Activated gamma-delta T cell (primary cell): ENCODE data around the gene PLD5.
"Not testable (repeated sequence)": the region's sequence is repeated elsewhere in the genome, so short reads cannot be mapped to it uniquely, and the experiment has no call there.

Source experiments
- DNase-seq: peaks from one replicate; lab custom pipeline; 2025; lab: John Stamatoyannopoulos, UW

PLD5 gene

DNA sequence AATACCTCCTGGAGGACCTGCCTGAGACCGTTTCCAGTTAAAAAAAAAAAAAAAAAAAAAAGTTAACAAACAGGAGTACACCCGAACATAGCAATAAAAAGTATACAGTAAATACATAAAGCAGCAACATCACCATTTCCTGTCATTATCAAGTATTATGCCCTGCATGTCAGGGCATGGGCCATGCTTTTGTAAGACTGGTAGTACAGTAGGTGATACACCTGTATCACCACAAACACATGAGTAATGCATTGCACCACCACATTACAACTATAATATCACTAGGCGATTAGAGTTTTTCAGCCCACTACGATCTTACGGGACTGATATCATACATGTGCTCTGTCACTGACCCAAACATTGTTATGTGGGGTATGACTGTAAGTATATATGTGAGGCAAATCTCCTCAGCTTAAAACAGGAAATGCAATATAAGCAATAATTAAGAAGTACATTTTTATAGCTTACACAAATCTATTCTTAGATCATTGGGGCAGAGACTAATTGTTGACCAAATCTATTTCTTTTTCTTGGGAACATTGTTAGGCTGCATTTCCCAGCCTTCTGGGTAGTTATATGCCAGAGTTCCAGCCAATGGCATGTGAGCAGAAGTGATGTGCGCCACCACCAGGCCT is 98.1 kb downstream of the PLD5 start:
- DNase-seq, result no peak

- DNase-seq, result no peak
Measured at GRCh38 chr1:242425232-242425631, 99.3 kb downstream of the PLD5 start.

GRCh38 chr1:242416657-242417056 is 107.8 kb downstream of the PLD5 start:
- no peak for DNase-seq

DNA sequence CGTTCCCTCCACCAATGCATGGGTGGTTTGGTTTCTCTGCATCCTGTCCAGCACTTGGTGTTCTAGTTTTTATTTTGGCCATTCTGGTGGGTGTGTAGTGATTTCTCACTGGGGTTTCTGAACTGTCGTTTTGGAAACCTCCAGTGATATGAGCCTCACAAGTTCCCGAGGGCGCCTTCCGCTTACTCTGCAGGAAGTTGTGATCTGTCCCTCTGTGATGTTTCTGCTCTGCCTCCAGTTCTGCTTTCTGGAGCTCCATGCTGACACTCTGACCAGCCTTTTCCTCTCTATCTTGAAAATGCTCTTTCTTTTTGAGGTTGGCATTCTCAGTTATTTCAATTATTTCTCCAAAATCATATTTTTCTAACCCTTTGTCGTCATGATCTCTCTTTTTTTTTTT is 111.6 kb downstream of the PLD5 start:
- DNase-seq, result no peak

DNA sequence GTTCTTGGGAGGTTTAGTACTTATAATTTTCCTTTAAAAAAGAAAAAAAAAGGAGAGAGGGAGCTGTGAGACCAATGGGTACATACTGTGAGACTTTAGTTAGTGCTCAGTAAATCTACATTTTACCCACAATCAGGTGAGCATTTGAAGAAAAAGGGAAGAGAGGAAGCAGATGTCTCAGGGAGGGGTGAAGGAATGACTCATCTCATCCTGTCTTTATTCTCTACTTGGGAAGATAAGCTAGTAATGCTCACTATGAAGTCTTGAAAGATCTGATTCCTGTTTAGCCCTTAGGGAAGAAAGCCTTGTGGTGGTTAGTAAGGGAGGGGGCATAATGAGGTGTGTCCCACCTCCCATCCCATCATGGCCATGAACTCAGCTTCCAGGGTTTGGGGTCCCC is 112.6 kb downstream of the PLD5 start:
- no peak for DNase-seq

DNA sequence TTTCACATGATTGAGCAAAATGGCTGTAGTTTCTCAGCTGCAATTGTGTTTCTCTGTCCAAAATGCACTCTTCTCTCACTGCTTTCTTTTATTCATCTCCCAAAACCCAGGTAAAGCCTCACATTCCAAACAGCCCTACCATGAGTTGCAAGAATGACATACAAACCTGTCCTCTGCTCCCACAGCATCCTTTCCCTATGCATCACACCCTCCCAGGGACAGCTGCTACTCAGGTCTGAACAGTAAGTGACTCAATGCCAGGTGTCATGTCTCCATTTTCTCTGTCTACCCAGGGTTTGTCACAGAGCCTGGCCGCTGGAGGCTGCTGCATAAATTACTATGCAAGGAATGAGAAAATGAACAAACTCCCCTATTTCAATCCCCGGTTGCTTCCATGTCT is 118.5 kb downstream of the PLD5 start:
- no peak for DNase-seq

DNA sequence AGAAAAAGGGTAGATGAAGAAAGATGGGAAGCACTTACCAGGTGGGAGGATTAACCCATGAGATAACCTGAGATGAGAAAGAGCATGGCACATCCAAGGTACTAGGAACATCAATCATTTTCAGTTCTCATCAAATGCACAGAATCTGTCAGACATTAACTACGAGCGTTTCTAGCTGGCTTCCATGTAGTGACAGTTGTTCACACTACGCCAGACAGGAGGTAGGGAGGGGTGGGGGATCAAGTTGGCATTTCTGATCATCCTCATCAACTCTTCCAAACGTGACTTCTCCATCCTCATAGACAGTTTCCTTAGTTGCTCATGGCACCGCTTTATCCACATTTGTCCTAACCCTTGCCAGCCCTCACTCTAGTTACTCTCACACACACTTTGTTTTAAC is 120.2 kb downstream of the PLD5 start:
- DNase-seq, result no peak

DNA sequence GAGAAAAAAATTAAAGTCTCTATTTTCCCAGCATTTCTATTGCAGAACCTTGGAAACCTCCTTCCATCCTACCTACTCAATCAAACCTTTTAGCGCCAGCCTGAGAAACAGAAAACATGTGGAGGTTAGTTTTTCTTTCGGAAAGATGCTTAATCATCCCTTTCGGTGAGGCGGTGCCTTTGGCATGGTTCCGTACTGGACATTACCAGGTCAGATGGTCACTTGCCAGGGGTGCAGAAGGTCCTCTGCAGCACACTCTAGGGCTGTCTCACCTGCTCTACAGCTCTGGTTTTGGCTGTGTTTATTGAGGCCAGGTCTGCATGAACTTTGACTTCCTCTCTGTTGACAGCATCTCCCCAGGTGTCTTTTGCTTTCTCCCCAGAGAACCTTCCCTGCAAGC is 121.5 kb downstream of the PLD5 start:
- no peak for DNase-seq

DNA sequence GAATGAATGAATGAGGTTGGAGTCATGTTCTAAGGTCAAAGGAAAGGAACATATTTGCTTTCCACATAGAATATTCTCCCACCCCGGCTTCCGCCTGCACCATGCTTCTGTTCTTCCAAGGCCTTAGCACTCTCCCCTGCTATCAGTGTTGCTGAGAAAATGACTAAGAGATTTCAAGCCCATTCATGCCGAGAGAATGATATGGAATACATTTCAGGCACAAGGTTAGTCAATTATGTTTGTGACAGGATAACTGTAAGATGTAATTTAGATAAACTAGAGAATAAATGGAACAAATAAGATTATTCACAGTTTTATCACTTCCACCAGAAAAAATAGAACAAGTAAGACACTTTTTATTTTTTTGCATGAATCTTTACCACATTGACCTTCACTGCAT is 122.6 kb downstream of the PLD5 start:
- no peak for DNase-seq

DNA sequence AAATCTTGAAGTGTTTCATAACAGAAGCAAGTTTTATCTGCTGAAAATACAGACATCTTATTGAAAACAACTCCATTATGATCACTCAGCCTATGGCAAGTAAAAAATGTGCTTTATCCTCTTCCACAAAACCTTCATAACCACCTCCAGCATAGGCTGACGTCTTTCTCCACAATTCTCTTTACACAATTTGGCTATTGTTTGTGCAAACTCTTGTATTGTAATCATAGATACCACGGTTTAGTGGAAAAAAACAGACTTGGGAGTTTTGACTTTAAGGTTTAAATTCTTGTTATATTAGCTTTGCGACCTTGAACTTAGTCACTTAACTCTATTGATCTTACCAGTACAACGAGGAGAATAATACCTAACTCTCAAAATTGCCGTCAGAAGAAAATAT is 126.1 kb downstream of the PLD5 start:
- no peak for DNase-seq

DNA sequence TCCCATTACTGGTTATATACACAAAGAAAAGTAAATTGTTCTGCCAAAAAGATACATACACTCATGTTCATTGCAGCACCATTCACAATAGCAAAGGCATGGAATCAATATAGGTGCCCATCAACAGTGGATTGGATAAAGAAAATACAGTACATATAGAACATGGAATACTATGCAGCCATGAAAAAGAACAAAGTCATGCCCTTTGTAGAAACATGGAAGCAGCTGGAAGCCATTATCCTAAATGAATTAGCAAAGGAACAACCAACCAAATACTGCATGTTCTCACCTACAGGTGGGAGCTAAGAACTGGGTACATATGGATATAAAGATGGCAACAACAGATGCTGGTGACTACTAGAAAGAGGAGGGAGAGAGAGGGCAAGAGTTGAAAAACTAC is 132.6 kb downstream of the PLD5 start:
- DNase-seq, result no peak

DNA sequence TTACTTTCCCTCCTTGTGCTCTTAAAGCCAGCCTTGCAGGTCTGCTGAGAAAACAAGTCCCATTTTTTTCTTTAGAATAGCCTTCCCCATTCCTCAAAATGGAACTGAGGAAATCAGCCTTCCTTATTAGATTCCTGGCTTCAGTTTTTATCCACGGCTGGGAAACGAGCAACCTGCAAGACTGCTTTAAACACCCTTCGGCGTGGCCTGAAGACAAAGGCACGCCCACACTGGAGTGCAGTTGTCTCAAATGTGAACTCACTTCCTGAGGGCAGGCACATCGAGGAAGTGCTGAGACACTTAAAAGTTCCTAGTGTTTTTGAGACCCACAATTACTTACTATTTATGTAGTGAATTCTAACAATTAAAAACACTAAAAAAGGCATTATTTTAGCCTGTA is 148.4 kb downstream of the PLD5 start:
- DNase-seq, result not testable (repeated sequence)

DNA sequence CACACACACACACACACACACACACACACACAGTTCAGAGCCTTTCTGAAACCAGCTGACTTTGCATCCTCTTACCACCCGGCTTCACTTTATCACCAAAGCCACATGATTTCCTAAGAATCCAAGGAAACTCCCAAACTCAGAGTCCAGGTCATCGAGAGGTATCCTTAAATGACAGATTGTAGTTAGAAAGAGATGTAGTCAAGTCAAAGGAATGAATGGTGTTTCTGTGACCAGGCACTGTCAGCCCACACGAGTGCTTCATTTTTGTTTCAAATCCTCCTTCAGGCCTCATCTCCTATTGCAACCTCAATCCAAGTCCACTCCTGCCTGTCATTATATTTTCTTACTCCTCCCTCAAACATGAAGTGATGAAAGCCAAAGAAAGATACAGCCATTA is 174.1 kb downstream of the PLD5 start:
- not testable (repeated sequence) for DNase-seq

DNA sequence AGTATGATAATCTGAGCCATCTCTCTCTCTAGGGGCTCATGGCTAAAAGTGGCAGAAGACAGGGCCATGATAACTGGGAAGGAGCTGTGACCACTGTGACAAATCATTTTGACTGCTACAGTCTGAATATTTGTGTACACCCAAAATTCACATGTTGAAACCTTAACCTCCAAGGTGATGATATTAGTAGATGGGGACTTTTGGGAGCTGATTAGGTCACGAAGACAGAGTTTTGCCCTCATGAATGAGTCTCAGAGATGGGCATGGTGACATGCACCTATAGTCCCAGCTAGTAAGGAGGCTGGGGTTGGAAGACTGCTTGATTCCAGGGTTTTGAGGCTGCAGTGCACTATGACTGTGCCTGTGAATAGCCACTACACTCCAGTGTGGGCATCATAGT is 174.9 kb downstream of the PLD5 start:
- DNase-seq, result no peak

- not testable (repeated sequence) for DNase-seq
Measured at GRCh38 chr1:242330865-242331264, 193.6 kb downstream of the PLD5 start.

DNA sequence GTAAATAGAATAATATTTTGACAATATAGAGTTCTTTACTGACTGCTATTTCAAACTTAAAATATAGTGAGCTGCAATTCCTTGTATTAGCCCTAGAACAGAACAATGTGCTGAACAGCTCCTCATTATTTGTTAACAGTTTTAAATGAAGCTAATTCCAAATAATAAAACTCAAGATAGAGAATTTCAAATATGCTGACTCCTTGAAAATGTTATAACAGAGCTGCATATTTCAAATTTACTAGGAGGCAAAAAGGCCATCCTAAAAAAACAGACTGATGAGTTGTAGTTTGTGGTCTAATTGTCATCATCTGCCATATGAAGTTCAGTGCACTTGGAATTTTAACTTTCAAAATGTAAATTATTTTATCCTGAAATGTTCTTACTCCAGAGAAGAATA is 197.1 kb downstream of the PLD5 start:
- not testable (repeated sequence) for DNase-seq

DNA sequence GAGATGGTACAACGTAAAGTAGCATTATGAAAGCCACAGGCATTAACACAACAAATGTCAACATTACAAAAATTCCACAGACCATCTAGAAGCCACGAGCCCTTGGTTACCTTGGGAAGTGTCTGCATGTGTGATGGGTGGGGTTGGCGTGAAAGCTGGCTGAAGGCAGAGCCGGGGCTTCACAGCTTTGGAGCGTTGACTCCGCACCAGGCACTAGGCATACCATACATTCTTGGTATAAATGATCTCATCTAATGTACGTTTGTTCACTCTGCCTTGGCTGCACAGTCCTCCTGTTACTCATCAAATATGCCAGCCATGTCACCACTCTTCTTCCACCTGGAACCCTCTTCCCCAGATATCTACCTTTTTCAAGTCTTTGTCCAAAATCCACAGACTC is 202.5 kb downstream of the PLD5 start:
- DNase-seq, result not testable (repeated sequence)

DNA sequence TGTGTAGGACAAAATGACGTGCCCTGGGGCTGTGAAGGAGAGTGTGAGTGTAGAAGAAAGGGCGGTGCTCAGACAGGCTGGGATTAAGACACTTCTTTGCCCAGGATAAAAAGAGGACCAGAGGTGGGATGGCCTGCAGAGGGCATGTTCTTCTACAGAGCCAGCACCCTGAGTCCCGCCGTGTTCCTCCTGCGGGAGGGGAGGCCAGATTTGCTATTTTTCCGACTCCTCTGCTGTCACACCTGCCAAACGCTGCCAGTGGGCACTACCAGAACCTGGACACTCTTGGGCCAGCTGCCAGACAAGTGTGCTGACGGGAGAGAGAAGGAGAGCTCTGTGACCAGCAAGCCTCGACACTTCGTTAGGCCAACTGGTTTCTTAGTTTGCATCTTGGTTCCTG is 206.4 kb downstream of the PLD5 start:
- DNase-seq, result no peak

DNA sequence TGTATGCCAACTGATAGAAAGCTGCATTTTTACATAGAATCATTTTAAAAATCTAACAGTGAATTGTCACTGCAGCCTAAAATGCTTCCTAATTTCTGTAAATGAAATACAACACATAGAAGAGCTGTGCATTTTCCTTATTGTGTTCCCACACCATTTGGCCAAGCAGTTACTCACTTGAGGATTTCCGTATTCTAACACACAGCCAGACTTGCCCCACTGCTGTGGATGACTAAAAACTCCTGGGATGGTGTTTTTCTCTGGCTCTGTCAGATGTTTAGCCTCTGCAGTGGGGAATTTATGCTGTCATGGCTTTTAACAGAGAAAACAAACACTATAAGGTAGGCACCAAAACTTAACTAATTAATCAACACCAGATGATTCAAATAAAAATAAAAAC is 209.6 kb downstream of the PLD5 start:
- not testable (repeated sequence) for DNase-seq

DNA sequence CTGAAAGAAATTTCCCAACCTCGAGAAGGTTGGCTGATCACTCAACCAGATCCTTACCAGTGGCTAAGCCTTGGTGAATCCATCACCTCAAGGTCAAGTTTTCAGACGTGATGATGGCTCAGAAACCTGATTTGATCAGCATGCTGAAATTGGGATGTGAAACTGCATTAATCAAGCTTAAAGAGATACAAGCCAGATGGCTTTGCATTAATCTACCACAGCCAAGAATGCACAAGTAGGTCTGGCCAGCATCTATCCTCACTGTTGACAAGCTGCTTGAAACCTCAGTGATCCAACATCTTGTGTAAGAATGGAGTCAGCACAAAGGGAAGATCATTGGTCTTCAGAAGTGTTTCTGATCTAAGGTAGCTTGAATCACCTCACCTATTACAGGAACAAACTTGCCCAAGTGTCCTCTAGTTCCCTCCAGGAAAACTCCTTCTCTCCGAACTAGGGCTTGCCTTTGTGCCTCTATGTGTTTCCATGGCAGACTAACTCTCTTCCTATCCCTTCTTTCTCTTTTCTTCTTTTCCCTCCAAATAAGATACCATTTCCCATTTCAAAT is 210.3 kb downstream of the PLD5 start:
- DNase-seq, result not testable (repeated sequence)

GRCh38 chr1:242308681-242309080 is 215.8 kb downstream of the PLD5 start:
- not testable (repeated sequence) for DNase-seq

DNA sequence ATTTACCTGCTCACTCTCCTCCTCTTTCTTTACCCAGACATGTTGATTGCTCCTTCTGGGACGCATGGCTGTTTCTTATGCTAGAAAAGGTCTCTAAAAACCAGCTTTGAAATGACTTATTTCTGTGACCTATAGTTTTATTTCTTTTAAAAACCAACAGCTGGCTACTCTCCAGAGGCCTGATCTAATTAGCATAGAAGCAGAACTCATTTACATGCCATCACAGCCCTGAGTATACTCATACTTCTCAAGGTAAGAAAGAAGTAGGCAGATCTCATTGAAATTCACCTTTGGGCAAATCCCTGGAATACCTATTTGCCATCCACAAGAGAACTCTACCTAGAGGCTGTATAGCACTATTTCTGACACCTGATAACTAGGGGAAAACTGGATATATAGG is 230.7 kb downstream of the PLD5 start:
- not testable (repeated sequence) for DNase-seq

DNA sequence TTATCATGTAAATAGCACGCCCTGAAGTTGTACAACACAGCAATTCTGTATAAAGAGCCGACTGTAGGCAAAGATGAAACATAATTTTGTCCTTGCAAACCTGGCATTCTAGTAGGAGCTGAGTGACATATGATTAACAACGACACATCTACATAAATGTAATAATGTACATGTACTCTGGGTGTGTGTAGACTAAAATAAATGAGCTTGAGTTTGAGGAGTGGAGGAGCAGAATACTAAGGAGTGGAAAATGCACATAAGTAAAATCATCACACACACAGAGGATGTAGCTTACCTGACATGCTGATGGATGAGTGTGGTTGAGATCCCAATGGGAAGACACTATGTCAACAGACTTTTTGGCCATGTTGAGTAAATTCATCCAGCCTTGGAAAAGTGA is 236.4 kb downstream of the PLD5 start:
- DNase-seq, result not testable (repeated sequence)
